Measurements from ENCODE around the gene CD14. TPM values are rescaled to one million over a fixed set of nuclear protein-coding genes. Genes with fewer than 3 reads are reported as not detected.

CD14 gene
- total RNA-seq (2014; rRNA removed; shearing (Covaris generic)) = 1.9 and 6.1 TPM in 2 replicates
- 2.1 and 3.2 TPM in 2 replicates for polyA plus RNA-seq (2016; fragmentation: Nextera tagmentation; extraction: Ambion mirVana)

DNA sequence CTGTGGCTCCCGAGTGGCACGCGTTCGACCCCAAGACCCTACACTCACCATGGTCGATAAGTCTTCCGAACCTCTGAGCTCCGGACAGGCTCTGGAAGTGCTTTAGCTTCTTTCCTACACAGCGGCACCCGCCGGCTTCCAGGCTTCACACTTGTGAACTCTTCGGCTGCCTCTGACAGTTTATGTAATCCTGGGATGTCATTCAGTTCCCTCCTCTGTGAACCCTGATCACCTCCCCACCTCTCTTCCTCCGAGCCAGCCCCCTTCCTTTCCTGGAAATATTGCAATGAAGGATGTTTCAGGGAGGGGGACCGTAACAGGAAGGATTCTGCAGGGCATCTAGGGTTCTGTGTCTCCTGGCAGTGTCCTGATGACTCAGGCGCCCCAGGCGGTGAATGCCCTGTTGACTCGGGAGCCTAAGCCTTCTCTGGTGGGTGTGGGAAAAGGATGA lies at the start of gene CD14:
Gene CD14, minus strand, starts transcription at position 155 of the 451 bp plus-strand sequence. Its CDS starts 104 bp downstream, at position 51.
- in situ Hi-C loops (cut with MboI) = no loop called here

DNA sequence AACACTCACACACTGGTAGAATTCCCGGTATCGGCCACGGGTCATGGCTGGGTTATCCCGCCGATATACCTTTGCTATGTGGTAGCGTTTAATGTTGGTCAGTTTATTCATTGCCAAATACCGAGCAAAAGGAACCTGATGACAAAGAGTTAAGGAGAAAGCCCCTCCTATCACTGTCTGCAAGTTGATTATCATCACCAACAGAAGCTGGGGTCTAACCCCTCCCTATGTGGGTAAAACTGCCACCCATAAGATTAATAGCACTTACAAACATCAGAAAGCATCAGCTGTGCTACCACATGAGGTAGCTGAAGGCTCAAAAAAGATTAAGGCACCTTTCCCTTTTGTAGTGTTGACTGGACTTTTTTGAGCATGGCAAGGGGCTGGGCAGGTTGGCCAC lies 46.0 kb upstream of the CD14 start:
- Histone ChIP-seq H3K9ac (no peak overlapping the region), H3K9me3 (ENCODE audit: low read depth) (no peaks in the 10 kb centered on the region), H4K20me1 (ENCODE audit: insufficient read depth) (no peaks in the 10 kb centered on the region), H3K4me2 (ENCODE audit: unreplicated experiment) (no peak overlapping the region), H3K4me3 (no peak overlapping the region), H3F3A (ENCODE audit: insufficient read depth) (peaks cover 15% of the 10 kb centered on the region; the same call in 1 of the 2 replicates), H3K4me1 (ENCODE audit: insufficient read depth) (no peaks in the 10 kb centered on the region), H3K9me2 (ENCODE audit: insufficient read depth) (no peaks in the 10 kb centered on the region), H3K79me2 (ENCODE audit: insufficient read depth) (no peaks in the 10 kb centered on the region), H3K27ac (no peak overlapping the region), H2AFZ (no peak overlapping the region), H3K36me3 (ENCODE audit: low read depth) (peaks cover 23% of the 10 kb centered on the region), H3K27me3 (replicated peaks; ENCODE audit: insufficient read depth) (no peaks in the 10 kb centered on the region)
- no peak for TF ChIP-seq EZH2phosphoT487 (IDR thresholded peaks at IDR 0.05; ENCODE audit: insufficient read depth, low read depth)
- no peak for TF ChIP-seq EZH2 (IDR thresholded peaks at IDR 0.05; ENCODE audit: insufficient read depth, poor library complexity, severe bottlenecking)
- DNase-seq = no peak
- in situ Hi-C loops (cut with MboI) = no loop called here
- WGBS, 2 experiments (ENCODE audit: low coverage in 1 of 2, low lambda C conversion rate in 2 of 2, missing lambda C conversion rate in 2 of 2) = 95 to 97% methylated on average over 7 of the region's 7 CpGs

More for the DNA sequence above, at the start of gene CD14:
- Histone ChIP-seq H3K4me3 (peak within 1 kb of the TSS; percentile 69), H3K36me3 (ENCODE audit: low read depth) (no peaks in the 10 kb centered on the region), H3K27me3 (replicated peaks; ENCODE audit: insufficient read depth) (no peaks in the 10 kb centered on the region), H3K9me3 (ENCODE audit: low read depth) (no peaks in the 10 kb centered on the region), H3F3A (ENCODE audit: insufficient read depth) (peaks cover 18% of the 10 kb centered on the region; the same call in 1 of the 2 replicates), H3K27ac (peak within 1 kb of the TSS; percentile 22; the same call in 1 of the 2 replicates), H3K4me1 (ENCODE audit: insufficient read depth) (peaks cover 12% of the 10 kb centered on the region), H3K4me2 (ENCODE audit: unreplicated experiment) (peak within 1 kb of the TSS; percentile 89), H2AFZ (peak within 1 kb of the TSS; percentile 87), H3K9ac (peak within 1 kb of the TSS; percentile 58), H3K9me2 (ENCODE audit: insufficient read depth) (no peaks in the 10 kb centered on the region), H4K20me1 (ENCODE audit: insufficient read depth) (no peaks in the 10 kb centered on the region), H3K79me2 (ENCODE audit: insufficient read depth) (no peaks in the 10 kb centered on the region)
- peak; percentile 86 for DNase-seq
- 0 to 1% methylated on average over 16 of the region's 16 CpGs for WGBS, 2 experiments (ENCODE audit: low coverage in 1 of 2, low lambda C conversion rate in 2 of 2, missing lambda C conversion rate in 2 of 2)
- TF ChIP-seq EZH2phosphoT487 (IDR thresholded peaks at IDR 0.05; ENCODE audit: insufficient read depth, low read depth) (no peak), EZH2 (IDR thresholded peaks at IDR 0.05; ENCODE audit: insufficient read depth, poor library complexity, severe bottlenecking) (no peak)

DNA sequence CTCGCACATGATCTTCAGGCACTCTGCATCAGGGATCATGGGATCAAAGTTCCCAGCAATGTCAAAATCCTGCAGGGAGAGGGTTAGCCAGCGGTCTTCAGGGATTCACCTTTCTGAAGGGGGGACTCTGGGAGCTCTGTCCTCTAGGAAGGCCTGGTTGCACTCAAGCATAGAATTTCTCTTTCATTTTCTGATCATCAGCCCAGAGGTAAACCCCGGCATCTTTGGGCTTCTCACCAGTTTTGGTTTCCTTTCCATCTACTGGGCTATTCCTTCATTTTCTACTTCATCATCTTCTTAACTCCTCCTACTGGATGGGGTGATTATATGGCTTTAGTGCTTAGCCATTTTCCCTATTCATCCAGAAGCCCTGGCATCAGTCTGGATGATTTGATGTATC lies 45.0 kb upstream of the CD14 start:
- in situ Hi-C loops (cut with MboI) = no loop called here
- no peak overlapping the region for H2AFZ ChIP-seq
- 96 to 98% methylated on average over 3 of the region's 3 CpGs for WGBS, 2 experiments (ENCODE audit: low coverage in 1 of 2, low lambda C conversion rate in 2 of 2, missing lambda C conversion rate in 2 of 2)

DNA sequence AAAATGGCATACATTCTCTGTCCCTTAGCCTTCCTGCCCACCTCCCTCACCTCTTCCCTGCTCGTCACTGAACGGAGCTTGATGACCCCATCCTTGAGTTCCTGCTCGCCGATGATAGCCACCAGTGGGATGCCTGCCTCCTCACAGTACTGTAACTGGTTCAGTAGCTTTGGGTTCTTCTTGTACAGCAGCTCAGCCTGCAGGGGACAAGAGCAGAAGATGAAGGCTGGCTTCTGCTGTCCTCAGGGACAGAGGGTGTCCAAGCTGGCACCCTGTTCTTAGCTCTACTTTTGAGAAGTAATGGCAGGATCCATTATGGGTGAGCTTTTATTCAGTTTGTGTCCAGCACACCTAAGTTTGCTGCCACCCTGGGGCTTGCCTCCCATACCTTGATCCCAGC lies 41.7 kb upstream of the CD14 start:
- Histone ChIP-seq H3F3A (ENCODE audit: insufficient read depth) (peaks cover 25% of the 10 kb centered on the region), H3K9me3 (ENCODE audit: low read depth) (no peaks in the 10 kb centered on the region), H2AFZ (no peak overlapping the region), H3K4me1 (ENCODE audit: insufficient read depth) (no peaks in the 10 kb centered on the region), H3K9ac (no peak overlapping the region), H3K36me3 (ENCODE audit: low read depth) (peaks cover 10% of the 10 kb centered on the region), H3K4me2 (ENCODE audit: unreplicated experiment) (no peak overlapping the region), H3K4me3 (no peak overlapping the region), H3K27me3 (replicated peaks; ENCODE audit: insufficient read depth) (no peaks in the 10 kb centered on the region), H4K20me1 (ENCODE audit: insufficient read depth) (no peaks in the 10 kb centered on the region), H3K27ac (no peak overlapping the region), H3K79me2 (ENCODE audit: insufficient read depth) (peaks cover 6% of the 10 kb centered on the region; the same call in 1 of the 2 replicates), H3K9me2 (ENCODE audit: insufficient read depth) (no peaks in the 10 kb centered on the region)
- no peak for DNase-seq
- 96 to 98% methylated on average over 4 of the region's 4 CpGs for WGBS, 2 experiments (ENCODE audit: low coverage in 1 of 2, low lambda C conversion rate in 2 of 2, missing lambda C conversion rate in 2 of 2)
- no peak for TF ChIP-seq EZH2phosphoT487 (IDR thresholded peaks at IDR 0.05; ENCODE audit: insufficient read depth, low read depth)
- no peak for TF ChIP-seq EZH2 (IDR thresholded peaks at IDR 0.05; ENCODE audit: insufficient read depth, poor library complexity, severe bottlenecking)
- in situ Hi-C loops (cut with MboI) = no loop called here

More for the DNA sequence above, 45.0 kb upstream of the CD14 start:
- Histone ChIP-seq H3K4me2 (ENCODE audit: unreplicated experiment) (no peak overlapping the region), H4K20me1 (ENCODE audit: insufficient read depth) (no peaks in the 10 kb centered on the region), H3K27me3 (replicated peaks; ENCODE audit: insufficient read depth) (no peaks in the 10 kb centered on the region), H3K27ac (no peak overlapping the region), H3F3A (ENCODE audit: insufficient read depth) (peaks cover 16% of the 10 kb centered on the region; the same call in 1 of the 2 replicates), H3K9ac (no peak overlapping the region), H3K4me1 (ENCODE audit: insufficient read depth) (no peaks in the 10 kb centered on the region), H3K36me3 (ENCODE audit: low read depth) (peaks cover 20% of the 10 kb centered on the region), H3K4me3 (no peak overlapping the region), H3K9me3 (ENCODE audit: low read depth) (no peaks in the 10 kb centered on the region), H3K9me2 (ENCODE audit: insufficient read depth) (no peaks in the 10 kb centered on the region), H3K79me2 (ENCODE audit: insufficient read depth) (no peaks in the 10 kb centered on the region)
- TF ChIP-seq EZH2phosphoT487 (IDR thresholded peaks at IDR 0.05; ENCODE audit: insufficient read depth, low read depth) (no peak), EZH2 (IDR thresholded peaks at IDR 0.05; ENCODE audit: insufficient read depth, poor library complexity, severe bottlenecking) (no peak)
- DNase-seq = no peak
